ENCODE measurements around the gene ZNF774. TPM values are rescaled to one million over a fixed set of nuclear protein-coding genes. Genes with fewer than 3 reads are reported as not detected.
A peak's percentile ranks its signal among the peaks of the same experiment; 100 is the strongest.

Gene ZNF774
- total RNA-seq, 1 experiment from 2014 or later = 2.2 TPM

DNA sequence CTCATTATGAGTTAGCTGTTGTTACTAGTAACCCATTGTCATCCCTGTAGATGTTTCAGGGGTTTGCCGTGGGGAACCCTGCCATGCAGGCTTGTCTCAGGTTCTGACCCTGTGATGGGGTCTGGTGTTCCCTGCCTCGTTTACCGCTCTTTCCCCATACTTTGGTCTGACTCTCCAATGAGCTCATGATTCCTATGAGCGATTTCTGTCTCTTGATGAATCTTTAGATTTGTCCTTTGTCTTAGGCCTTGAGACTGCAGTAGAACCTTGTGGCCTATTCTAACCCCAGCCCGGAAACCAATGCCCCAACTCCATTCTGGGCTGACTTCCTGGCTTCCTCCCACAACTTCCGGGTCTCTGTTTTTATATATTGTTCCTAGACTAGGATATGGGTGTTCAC lies 24.7 kb downstream of the ZNF774 start:
- in situ Hi-C loops (cut with HindIII; ENCODE audit: low pct_unique_long_range_greater_than_20kb, low sequenced_read_pairs) = no loop called here

GRCh38 chr15:90379263-90379662 lies 27.2 kb downstream of the ZNF774 start:
- no peak for DNase-seq (ENCODE audit: low read depth, low spot score)
- in situ Hi-C loops (cut with HindIII; ENCODE audit: low pct_unique_long_range_greater_than_20kb, low sequenced_read_pairs) = no loop called here

More for the DNA sequence above, 24.7 kb downstream of the ZNF774 start:
- DNase-seq (ENCODE audit: low read depth, low spot score) = no peak

DNA sequence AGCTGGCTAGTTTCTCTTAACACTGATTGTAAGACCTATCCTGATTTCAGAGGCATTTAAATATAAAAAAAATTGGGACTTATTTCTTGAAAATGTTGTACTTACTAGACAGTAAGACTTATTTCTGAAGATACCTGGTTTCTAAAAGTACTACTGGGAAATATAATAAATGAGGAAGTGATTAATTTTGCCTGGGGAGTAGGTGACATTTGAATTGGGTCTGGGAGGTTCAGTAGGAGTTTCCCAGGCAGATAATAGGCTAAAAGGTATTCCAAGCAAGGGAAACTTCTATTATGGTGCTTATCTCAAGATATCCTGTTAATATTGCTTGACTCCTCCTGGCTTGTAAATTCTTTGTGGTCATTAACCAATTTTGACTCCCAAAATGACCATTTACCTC lies 29.4 kb downstream of the ZNF774 start:
- in situ Hi-C loops (cut with HindIII; ENCODE audit: low pct_unique_long_range_greater_than_20kb, low sequenced_read_pairs) = no loop called here
- no peak for DNase-seq (ENCODE audit: low read depth, low spot score)

- DNase-seq (ENCODE audit: low read depth, low spot score) = peak; percentile 30
- in situ Hi-C loops (cut with HindIII; ENCODE audit: low pct_unique_long_range_greater_than_20kb, low sequenced_read_pairs) = no loop called here
These were observed 30.2 kb downstream of the ZNF774 start for GRCh38 chr15:90382320-90382719.

DNA sequence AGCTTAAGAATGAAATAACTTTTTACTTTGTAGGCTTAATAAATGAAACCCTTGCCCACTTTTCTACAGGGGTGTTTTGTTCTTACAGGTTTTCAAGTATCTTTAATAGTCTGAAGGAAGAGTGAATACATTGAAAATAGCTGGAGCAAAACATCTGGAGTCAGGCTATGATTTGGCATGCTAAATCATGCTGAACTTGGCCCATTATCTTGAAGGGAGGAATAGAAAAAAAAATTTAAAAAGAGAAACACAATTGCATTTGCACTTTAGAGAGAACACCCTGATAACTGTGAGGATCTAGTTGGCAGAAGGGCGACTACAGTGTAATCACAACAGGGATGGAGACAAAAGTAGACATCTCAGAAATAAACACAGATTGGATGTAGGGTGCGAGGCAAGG lies 34.1 kb downstream of the ZNF774 start:
- in situ Hi-C loops (cut with HindIII; ENCODE audit: low pct_unique_long_range_greater_than_20kb, low sequenced_read_pairs) = no loop called here
- DNase-seq (ENCODE audit: low read depth, low spot score) = no peak

DNA sequence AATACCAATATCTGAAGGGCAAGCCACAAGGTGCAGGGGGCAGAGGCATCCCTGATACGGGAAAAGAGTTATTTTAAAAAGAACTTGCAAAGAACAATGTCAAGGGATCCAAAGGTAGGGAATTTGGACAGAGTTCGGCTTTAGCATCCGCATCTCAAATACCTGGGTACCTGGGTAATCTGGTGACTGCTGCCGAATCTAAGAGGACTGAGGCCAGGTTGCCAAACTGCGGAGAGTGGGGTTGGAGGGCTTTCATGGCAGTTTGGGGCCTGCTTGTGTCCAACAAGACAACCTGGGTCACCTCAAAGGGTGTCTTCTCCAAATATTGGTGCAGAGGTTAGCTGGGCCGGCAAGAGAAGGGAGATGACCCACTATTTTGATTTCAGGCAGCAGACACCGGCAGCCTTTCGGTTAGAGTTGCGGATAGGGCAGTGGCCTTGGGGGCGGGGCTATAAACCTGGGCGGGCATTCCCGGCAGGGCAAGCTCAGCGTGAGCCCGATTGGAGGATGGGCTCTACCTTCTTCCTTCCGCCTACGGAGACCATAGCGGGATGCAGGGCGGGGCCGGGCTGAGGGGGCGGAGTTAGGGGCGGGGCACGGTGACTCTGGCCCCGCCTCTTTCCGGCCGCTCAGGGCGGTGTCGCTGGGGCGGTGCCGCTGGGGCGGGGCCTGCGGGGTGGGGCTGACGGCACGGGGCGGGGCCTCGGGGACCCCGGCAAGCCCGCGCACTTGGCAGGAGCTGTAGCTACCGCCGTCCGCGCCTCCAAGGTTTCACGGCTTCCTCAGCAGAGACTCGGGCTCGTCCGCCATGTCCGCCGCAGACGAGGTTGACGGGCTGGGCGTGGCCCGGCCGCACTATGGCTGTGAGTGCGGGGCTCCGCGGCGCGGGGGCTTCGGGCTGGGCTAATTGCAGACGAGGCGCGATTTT lies 35.7 kb downstream of the ZNF774 start, which contains the start of gene IQGAP1:
Gene IQGAP1 (plus strand): TSS at position 709 of the 928 bp plus-strand sequence. CDS start 100 bp downstream, at position 809.
- peak; percentile 97 for DNase-seq (ENCODE audit: low read depth, low spot score)
- in situ Hi-C loops (cut with HindIII; ENCODE audit: low pct_unique_long_range_greater_than_20kb, low sequenced_read_pairs) = no loop called here

DNA sequence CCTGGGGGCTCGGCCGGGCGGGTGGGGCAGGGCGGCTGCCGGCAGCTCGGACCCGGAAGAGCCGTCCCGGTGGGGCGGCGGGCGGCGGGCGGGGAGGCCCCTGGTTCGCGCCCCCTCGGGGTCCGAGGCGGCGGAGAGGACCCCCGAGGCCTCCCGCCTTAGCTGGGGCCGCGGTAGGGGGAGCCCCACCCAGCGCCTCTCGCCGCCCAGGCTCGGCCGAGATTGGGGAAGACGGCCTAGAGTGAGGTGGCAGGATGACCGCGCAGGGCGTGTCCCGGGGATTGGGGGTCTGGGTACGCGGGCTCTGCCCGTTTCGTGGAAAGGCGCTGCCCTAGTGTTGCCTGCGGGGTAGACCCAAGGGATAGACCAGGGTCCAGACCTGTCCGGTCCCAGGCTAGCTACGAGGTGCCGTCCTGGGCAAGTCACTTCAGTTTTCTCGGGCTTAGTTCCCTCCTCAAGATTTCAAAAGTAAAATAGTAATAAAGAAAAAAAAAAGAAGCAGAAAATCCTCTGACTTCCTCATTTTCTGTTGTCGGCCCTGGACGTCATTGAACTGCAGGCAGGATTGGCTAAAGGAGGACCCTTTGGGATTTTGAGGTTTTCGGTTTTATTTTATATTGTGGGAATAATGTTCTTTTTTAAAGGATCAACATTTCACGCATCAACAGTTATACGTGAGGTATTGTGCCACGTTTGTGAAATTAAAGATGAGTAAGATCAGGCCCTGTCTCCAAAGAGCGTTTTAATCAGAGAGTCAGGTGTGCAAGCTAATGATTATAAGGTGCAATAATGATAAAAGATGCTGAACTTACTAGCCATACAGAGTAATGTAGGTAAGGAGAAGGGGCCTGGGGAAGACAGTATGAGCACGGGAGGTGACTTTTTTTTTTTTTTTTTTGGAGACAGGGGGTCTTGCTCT lies 36.6 kb downstream of the ZNF774 start:
- in situ Hi-C loops (cut with HindIII; ENCODE audit: low pct_unique_long_range_greater_than_20kb, low sequenced_read_pairs) = no loop called here

GRCh38 chr15:90389513-90389912 lies 37.4 kb downstream of the ZNF774 start:
- no peak for DNase-seq (ENCODE audit: low read depth, low spot score)
- in situ Hi-C loops (cut with HindIII; ENCODE audit: low pct_unique_long_range_greater_than_20kb, low sequenced_read_pairs) = no loop called here

More for the DNA sequence above, 36.6 kb downstream of the ZNF774 start:
- DNase-seq (ENCODE audit: low read depth, low spot score) = no peak

DNA sequence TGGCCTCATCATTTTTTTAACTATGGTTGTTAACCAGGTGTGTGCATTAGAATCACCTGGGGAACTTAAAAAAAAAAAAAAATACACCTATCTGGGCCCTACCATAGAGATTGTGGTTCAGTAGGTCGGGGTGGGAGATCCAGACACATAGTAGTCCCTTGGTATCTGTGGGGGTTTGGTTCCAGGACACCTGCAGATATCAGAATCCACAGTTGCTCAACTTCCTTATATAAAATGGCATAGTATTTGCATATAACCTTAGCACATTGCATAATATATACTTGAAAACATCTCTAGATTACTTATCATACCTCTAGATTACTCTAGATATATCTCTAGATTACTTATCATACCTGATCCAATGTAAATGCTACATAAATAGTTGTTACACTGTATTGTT lies 41.0 kb downstream of the ZNF774 start:
- DNase-seq (ENCODE audit: low read depth, low spot score) = no peak
- in situ Hi-C loops (cut with HindIII; ENCODE audit: low pct_unique_long_range_greater_than_20kb, low sequenced_read_pairs) = no loop called here

DNA sequence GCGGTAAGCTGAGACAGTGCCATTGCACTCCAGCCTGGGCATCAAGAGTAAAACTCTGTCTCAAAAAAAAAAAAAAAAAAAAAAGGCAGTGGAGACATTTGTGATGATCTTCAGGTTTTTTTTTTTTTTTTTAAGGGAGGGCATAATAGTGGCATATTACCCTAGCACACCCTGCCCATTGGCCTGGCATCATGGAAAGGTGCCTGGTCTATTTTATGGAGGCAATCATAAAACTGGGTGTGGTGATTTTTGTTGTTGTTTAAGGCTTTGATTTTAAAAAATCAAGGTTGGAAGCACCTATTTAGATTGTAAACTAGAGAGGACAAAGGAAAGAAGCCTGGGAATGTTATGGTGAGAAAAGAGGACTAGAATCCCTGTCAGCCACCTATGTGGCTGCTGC lies 42.0 kb downstream of the ZNF774 start:
- DNase-seq (ENCODE audit: low read depth, low spot score) = no peak
- in situ Hi-C loops (cut with HindIII; ENCODE audit: low pct_unique_long_range_greater_than_20kb, low sequenced_read_pairs) = no loop called here

DNA sequence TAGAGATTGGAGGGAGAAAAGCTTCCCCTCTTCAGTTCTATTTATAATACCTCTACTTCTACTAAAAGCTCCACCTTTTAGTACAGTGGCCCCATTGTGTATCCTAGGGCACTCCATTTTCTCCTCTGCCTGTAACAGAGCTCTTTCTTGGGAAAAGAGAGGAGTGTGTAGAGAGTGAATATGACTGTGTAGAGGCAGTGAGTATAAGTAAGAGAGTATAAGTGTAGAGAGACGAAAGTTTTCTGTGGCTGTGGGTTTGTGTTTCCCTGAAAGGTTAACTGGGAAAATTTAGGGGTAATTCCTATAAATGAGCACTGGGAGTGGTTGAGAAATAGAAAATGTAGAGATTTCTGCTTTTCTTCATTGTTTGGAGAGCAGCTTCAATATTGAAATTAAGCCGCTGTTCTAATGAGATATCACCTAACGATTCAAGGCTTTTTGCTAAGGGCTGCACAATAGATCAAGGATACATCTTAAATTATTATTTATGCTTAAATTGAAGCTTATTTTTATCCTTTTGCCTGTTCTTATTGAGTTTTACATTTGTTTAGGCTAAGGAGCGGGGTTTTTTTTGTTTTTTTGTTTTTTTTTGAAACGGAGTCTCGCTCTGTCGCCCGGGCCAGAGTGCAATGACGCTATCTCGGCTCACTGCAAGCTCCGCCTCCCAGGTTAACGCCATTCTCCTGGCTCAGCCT lies 42.8 kb downstream of the ZNF774 start:
- peak; percentile 76 for DNase-seq (ENCODE audit: low read depth, low spot score)
- in situ Hi-C loops (cut with HindIII; ENCODE audit: low pct_unique_long_range_greater_than_20kb, low sequenced_read_pairs) = no loop called here

DNA sequence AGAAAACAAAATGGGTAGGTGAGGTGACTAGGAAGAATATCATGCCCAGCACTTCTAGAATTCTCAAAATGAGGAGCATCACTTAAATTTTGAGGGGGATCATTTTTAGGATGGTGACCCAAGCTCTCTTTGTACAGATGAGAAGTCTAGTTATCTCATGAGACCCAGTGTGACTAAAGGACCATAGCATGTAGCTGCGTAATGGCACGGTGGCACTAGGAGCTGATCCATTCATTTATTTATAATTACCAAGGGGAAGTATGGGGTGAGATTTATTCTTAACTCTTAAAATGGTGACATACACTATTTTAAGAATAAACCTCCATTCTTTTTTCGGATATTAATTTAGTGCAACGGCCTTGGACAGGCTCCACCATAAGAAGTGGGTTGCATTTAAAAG lies 44.2 kb downstream of the ZNF774 start:
- DNase-seq (ENCODE audit: low read depth, low spot score) = no peak
- in situ Hi-C loops (cut with HindIII; ENCODE audit: low pct_unique_long_range_greater_than_20kb, low sequenced_read_pairs) = no loop called here

- no peak for DNase-seq (ENCODE audit: low read depth, low spot score)
- in situ Hi-C loops (cut with HindIII; ENCODE audit: low pct_unique_long_range_greater_than_20kb, low sequenced_read_pairs) = no loop called here
These were observed 48.1 kb downstream of the ZNF774 start for GRCh38 chr15:90400005-90400758.

DNA sequence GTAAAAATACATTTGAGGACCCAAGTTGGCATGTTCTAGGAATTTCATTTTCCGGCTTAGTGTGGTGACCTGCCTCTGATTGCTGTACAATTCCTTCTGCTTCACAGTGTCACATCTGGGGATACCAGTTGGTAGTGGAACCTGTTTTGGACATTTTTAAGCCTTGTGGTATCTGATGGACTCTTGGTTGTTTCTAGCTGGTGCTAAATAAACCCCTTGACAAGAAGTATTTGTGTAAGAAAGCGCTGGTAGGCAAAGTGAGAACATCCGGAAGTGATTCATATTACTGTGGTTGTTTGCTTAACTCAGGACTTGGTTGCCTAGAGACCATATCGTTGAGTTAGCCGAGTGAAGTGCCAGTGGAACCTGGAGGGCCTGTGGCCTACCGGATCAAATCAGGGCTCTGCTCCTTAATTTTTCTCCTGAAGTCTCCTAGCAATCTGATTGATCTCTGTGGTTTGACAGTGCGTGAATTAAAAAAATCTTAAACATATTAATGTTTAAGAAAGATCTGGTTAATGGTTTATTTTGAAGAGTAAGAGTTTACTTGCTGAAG lies 48.8 kb downstream of the ZNF774 start:
- in situ Hi-C loops (cut with HindIII; ENCODE audit: low pct_unique_long_range_greater_than_20kb, low sequenced_read_pairs) = no loop called here
- peak; percentile 95 for DNase-seq (ENCODE audit: low read depth, low spot score)

DNA sequence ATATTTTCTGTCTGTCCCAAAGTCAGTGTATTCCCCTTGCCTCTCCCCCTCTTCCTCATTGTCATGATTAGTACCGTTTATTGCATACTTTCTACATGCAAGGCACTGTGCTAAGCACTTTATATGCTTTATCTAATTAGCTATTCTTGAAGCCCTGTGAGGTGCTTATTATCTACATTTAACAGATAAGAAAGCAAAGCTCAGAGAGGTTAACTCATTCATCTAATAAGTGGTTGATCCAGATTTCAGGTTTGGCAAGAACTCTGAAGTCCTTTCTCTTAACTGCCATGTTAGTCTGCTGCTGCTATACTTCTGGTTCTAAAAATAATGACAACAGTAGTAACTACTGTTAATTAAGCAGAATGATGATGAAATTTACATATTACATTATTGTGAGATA lies 49.4 kb downstream of the ZNF774 start:
- in situ Hi-C loops (cut with HindIII; ENCODE audit: low pct_unique_long_range_greater_than_20kb, low sequenced_read_pairs) = no loop called here
- DNase-seq (ENCODE audit: low read depth, low spot score) = no peak

- in situ Hi-C loops (cut with HindIII; ENCODE audit: low pct_unique_long_range_greater_than_20kb, low sequenced_read_pairs) = no loop called here
- peak; percentile 56 for DNase-seq (ENCODE audit: low read depth, low spot score)
These were observed 50.1 kb downstream of the ZNF774 start for GRCh38 chr15:90402223-90402622.

- no peak for DNase-seq (ENCODE audit: low read depth, low spot score)
- in situ Hi-C loops (cut with HindIII; ENCODE audit: low pct_unique_long_range_greater_than_20kb, low sequenced_read_pairs) = no loop called here
These were observed 50.7 kb downstream of the ZNF774 start for GRCh38 chr15:90402767-90403166.

Measured in SK-MEL-5 (cell line).